GM12865 (cell line): ENCODE data around the gene ATG5.

Experiments used
- DNase-seq: peaks from one replicate; pipeline ENCODE4 v3.0.0; 2010; ENCODE audit warnings: low read depth
- H3K4me3 ChIP-seq: 2 replicates; pipeline ENCODE4 v1.5.1; 2011; ENCODE audit warnings: mild to moderate bottlenecking, low read depth, low read length, control low read depth
- CTCF ChIP-seq: IDR thresholded peaks from 2 replicates; pipeline ENCODE4 v1.5.1; 2011; ENCODE audit warnings: low read length, control low read depth, low read depth, inconsistent platforms; ENCODE audit not compliant: insufficient read depth; ENCODE audit errors: missing control alignments

ATG5 gene

GRCh38 chr6:106160189-106160588 lies 165.4 kb downstream of the ATG5 start:
- TF ChIP-seq CTCF: no peak
- DNase-seq: no peak
- H3K4me3 ChIP-seq: no peak overlapping the region

GRCh38 chr6:106159531-106159940 lies 166.0 kb downstream of the ATG5 start:
- DNase-seq: no peak
- TF ChIP-seq CTCF: no peak
- H3K4me3 ChIP-seq: no peak overlapping the region

GRCh38 chr6:106158816-106159215 lies 166.7 kb downstream of the ATG5 start:
- H3K4me3 ChIP-seq: no peak overlapping the region
- TF ChIP-seq CTCF: no peak
- DNase-seq: no peak

- TF ChIP-seq CTCF: no peak
- no peak for DNase-seq
- no peak overlapping the region for H3K4me3 ChIP-seq
Measured at GRCh38 chr6:106156863-106157262, 168.7 kb downstream of the ATG5 start.

GRCh38 chr6:106156413-106156812 lies 169.1 kb downstream of the ATG5 start:
- no peak for TF ChIP-seq CTCF
- no peak for DNase-seq

GRCh38 chr6:106155219-106155830 lies 170.2 kb downstream of the ATG5 start:
- no peak for TF ChIP-seq CTCF
- no peak overlapping the region for H3K4me3 ChIP-seq
- no peak for DNase-seq

More at GRCh38 chr6:106156413-106156812, 169.1 kb downstream of the ATG5 start:
- no peak overlapping the region for H3K4me3 ChIP-seq

GRCh38 chr6:106154326-106154725 lies 171.2 kb downstream of the ATG5 start:
- no peak for TF ChIP-seq CTCF
- DNase-seq: no peak
- no peak overlapping the region for H3K4me3 ChIP-seq
